HEK293 (cell line): ENCODE results near the gene TNFRSF25.

Experiments used
- CTCF ChIA-PET: fragments of 350-600 bp; formaldehyde crosslinking; extraction: SDS; loops from one replicate; lab custom pipeline; 2021; ENCODE audit warnings: antibody characterized with exemption; lab: Yijun Ruan, JAX
- POLR2A ChIA-PET: fragments of 300-600 bp; formaldehyde crosslinking; extraction: SDS; loops from one replicate; lab custom pipeline; 2020; ENCODE audit warnings: antibody characterized with exemption, inconsistent platforms; lab: Yijun Ruan, JAX
- H3K27ac ChIP-seq: fragments of 200-500 bp; sonication (Bioruptor generic); 2 replicates; pipeline ENCODE4 v1.5.1; 2014; ENCODE audit warnings: low read depth, low read length, control low read depth, inconsistent platforms; ENCODE audit errors: extremely low read depth
- H3K36me3 ChIP-seq, 2 experiments: fragments of 200-500 bp in 1 of 2; sonication (Bioruptor generic) in 1 of 2; 1 replicate in 1 of 2; 2 replicates in 1 of 2; pipeline ENCODE4 v1.5.1; 2014 to 2017; ENCODE audit warnings: inconsistent platforms in 2 of 2, low read length in 2 of 2; ENCODE audit not compliant: control insufficient read depth in 2 of 2, insufficient read depth in 1 of 2
- H3K4me1 ChIP-seq: fragments of 200-500 bp; sonication (Bioruptor generic); 2 replicates; pipeline ENCODE4 v1.5.1; 2014; ENCODE audit warnings: mild to moderate bottlenecking, low read length, inconsistent platforms; ENCODE audit not compliant: control insufficient read depth, insufficient read depth
- H3K4me3 ChIP-seq: 2 replicates; pipeline ENCODE4 v1.5.1; 2011; ENCODE audit warnings: low read depth, mild to moderate bottlenecking, control low read depth, low read length, moderate library complexity
- H3K9me3 ChIP-seq: fragments of 200-500 bp; sonication (Bioruptor generic); 2 replicates; pipeline ENCODE4 v1.5.1; 2014; ENCODE audit warnings: low read depth, low read length, inconsistent platforms; ENCODE audit not compliant: control insufficient read depth, insufficient read depth
- FEZF1 ChIP-seq: fragments of 450-650 bp; formaldehyde crosslinking; IDR thresholded peaks from 2 replicates; pipeline ENCODE4 v1.5.1; 2016; ENCODE audit warnings: missing biosample characterization, missing genetic modification characterization
- KLF1 ChIP-seq: fragments of 450-650 bp; formaldehyde crosslinking; IDR thresholded peaks from 2 replicates; pipeline ENCODE4 v1.5.1; 2016; ENCODE audit warnings: missing biosample characterization, missing genetic modification characterization
- KLF7 ChIP-seq: fragments of 450-650 bp; formaldehyde crosslinking; IDR thresholded peaks from 2 replicates; pipeline ENCODE4 v1.5.1; 2016; ENCODE audit warnings: missing biosample characterization, missing genetic modification characterization, borderline replicate concordance
- REST ChIP-seq: fragments of 450-650 bp; formaldehyde crosslinking; IDR thresholded peaks from 2 replicates; pipeline ENCODE4 v1.5.1; 2016; ENCODE audit warnings: missing biosample characterization, missing genetic modification characterization
- TRIM28 ChIP-seq: IDR thresholded peaks from 2 replicates; pipeline ENCODE4 v1.6.1; 2011; ENCODE audit warnings: low read length, control low read depth, borderline replicate concordance
- ZBTB1 ChIP-seq: fragments of 450-650 bp; formaldehyde crosslinking; IDR thresholded peaks from 2 replicates; pipeline ENCODE4 v1.5.1; 2016; ENCODE audit warnings: missing biosample characterization, missing genetic modification characterization
- ZBTB17 ChIP-seq: fragments of 450-650 bp; formaldehyde crosslinking; IDR thresholded peaks from 2 replicates; pipeline ENCODE4 v1.5.1; 2016; ENCODE audit warnings: missing biosample characterization, missing genetic modification characterization
- ZBTB8A ChIP-seq: fragments of 450-650 bp; formaldehyde crosslinking; IDR thresholded peaks from 2 replicates; pipeline ENCODE4 v1.5.1; 2016; ENCODE audit warnings: missing biosample characterization, missing genetic modification characterization
- ZNF174 ChIP-seq: fragments of 450-650 bp; formaldehyde crosslinking; IDR thresholded peaks from 2 replicates; pipeline ENCODE4 v1.5.0; 2017; ENCODE audit warnings: missing biosample characterization, mild to moderate bottlenecking, missing genetic modification characterization
- ZNF19 ChIP-seq: fragments of 450-650 bp; formaldehyde crosslinking; IDR thresholded peaks from 2 replicates; pipeline ENCODE4; 2016; ENCODE audit warnings: missing biosample characterization, missing genetic modification characterization, low read depth
- ZNF211 ChIP-seq: fragments of 450-650 bp; formaldehyde crosslinking; IDR thresholded peaks from 2 replicates; pipeline ENCODE4 v1.5.1; 2016; ENCODE audit warnings: low read depth, missing biosample characterization, missing genetic modification characterization
- ZNF292 ChIP-seq: fragments of 450-650 bp; formaldehyde crosslinking; IDR thresholded peaks from 2 replicates; pipeline ENCODE4 v1.5.1; 2016; ENCODE audit warnings: low read depth, missing biosample characterization, missing genetic modification characterization, borderline replicate concordance
- ZNF433 ChIP-seq: fragments of 450-650 bp; formaldehyde crosslinking; IDR thresholded peaks from 2 replicates; pipeline ENCODE4 v1.5.1; 2016; ENCODE audit warnings: missing biosample characterization, missing genetic modification characterization, low read depth
- ZNF639 ChIP-seq: fragments of 450-650 bp; formaldehyde crosslinking; IDR thresholded peaks from 2 replicates; pipeline ENCODE4 v1.5.1; 2016; ENCODE audit warnings: missing biosample characterization, missing genetic modification characterization
- ZNF654 ChIP-seq: fragments of 450-650 bp; formaldehyde crosslinking; IDR thresholded peaks from 2 replicates; pipeline ENCODE4 v1.5.1; 2016; ENCODE audit warnings: low read depth, missing biosample characterization, missing genetic modification characterization
- ZNF692 ChIP-seq: fragments of 450-650 bp; formaldehyde crosslinking; IDR thresholded peaks from 2 replicates; pipeline ENCODE4 v1.5.1; 2016; ENCODE audit warnings: missing biosample characterization, missing genetic modification characterization
- ZNF843 ChIP-seq: fragments of 450-650 bp; formaldehyde crosslinking; IDR thresholded peaks from 2 replicates; pipeline ENCODE4 v1.5.1; 2016; ENCODE audit warnings: missing biosample characterization, missing genetic modification characterization
- ZSCAN16 ChIP-seq: fragments of 450-650 bp; formaldehyde crosslinking; IDR thresholded peaks from 2 replicates; pipeline ENCODE4 v1.5.1; 2016; ENCODE audit warnings: missing biosample characterization, missing genetic modification characterization

TNFRSF25 gene

DNA sequence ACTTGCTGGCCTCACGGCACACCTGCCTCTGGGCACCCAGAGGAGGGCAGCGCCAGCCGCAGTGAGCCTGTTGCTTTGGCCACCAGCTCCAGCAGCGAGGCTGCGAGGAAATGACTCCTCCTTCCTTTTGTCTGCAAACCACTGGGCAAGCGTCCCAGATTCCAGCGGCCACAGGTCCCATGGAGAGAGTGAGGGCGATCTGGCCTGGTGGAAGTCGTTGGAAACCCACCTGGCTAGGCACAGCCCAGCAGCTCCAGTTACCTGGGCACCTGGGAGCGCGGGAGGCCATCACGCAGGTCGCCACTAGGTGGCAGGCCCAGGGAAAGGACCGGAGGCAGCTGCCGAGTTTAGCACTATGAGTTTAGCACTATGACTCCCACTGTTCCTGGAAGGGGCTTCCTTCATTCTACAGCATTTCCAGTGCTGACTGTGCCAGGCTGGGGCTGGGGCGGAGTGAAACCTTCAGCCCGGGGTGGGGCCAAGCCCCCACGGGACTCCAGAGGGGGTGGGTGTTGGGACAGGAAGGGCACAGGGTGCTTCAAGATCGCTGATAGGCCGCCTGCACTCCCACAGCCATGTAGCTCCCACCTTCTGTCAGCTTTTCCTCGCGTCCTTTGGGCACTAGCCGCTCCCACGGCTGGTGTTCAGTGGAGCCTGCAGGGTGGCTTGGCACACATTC, 42.5 kb downstream of the TNFRSF25 start (continued):
- TF ChIP-seq ZBTB8A: peak; percentile 11; the same call in 1 of the 2 replicates
- peak; percentile 33; the same call in 1 of the 2 replicates for TF ChIP-seq ZNF639 (tag by site-specific recombination)
- no peak for TF ChIP-seq KLF7

DNA sequence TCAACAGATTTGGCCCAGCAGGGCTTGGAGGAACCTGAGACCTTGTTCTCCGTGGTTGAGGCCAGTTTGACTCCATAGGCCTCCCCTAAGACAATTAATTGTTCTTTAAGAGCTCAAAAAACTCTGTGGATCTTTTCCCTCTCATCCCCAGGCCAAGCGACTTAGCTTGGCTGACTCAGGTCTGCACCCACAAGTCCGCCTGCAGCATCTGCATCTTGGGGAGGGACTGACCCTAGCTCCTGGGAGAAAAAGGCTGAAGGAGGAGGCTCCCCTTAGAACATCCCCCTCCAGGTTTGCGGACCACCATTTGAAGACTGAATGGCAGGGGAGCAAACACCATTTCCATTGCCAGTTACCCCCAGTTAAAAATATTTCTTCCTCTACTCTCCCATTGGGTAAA, 44.7 kb downstream of the TNFRSF25 start:
- no peaks in the 10 kb centered on the region for H3K9me3 ChIP-seq
- POLR2A ChIA-PET: interaction anchor here (1.0 kb wide), 1 partner anchor 29 kb away, joined by 3 read pairs; no protein-coding TSS in a partner anchor
- no peaks in the 10 kb centered on the region; the same call in 1 of the 2 replicates for H3K4me1 ChIP-seq
- TF ChIP-seq ZBTB1 (tag by site-specific recombination): no peak
- no peak for TF ChIP-seq TRIM28
- no peak for TF ChIP-seq ZNF292 (tag by site-specific recombination)
- TF ChIP-seq ZBTB8A: no peak
- no peak for TF ChIP-seq ZNF19 (tag by site-specific recombination)
- TF ChIP-seq ZNF692 (tag by site-specific recombination): no peak
- TF ChIP-seq FEZF1 (tag by site-specific recombination): no peak
- no peak for TF ChIP-seq ZNF433 (tag by site-specific recombination)
- TF ChIP-seq ZNF174: no peak
- no peak for TF ChIP-seq ZBTB17
- H3K36me3 ChIP-seq: no peaks in the 10 kb centered on the region
- H3K27ac ChIP-seq: no peak overlapping the region
- CTCF ChIA-PET: interaction anchor here (0.7 to 6.5 kb wide), 7 partner anchors 9 to 224 kb away, joined by 3 to 117 read pairs (median 10); no protein-coding TSS in a partner anchor
- H3K4me3 ChIP-seq: no peak overlapping the region

DNA sequence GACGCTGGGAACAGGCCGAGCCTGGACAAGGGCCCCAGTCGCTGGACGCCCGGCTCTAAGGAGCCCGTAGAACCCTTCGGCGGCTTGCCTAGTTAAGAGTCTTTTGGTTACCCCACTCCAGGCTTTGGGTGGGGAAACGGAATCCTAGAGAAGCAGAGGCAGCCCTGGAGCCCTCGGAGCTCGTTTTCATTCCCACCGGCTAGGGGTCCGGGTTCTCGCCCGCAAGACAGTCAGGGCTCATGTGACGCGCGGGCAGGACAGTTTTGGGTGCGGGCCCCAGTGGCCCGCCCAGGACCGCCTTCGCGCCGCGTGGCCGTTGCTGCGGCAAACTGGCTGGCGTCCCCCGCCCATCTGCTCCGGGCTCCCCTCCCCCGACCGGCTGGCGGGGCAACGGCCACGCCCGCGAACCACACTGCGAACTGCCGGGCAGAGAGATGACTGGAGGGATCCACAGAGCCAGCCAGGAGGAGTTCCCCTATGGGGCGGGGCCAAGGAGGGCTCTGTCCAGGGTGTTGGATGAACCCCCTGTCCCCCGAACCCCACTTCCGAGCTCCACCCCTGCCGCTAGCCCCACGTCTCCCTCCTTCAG, 45.4 kb downstream of the TNFRSF25 start:
- H3K36me3 ChIP-seq: no peaks in the 10 kb centered on the region
- no peaks in the 10 kb centered on the region; the same call in 1 of the 2 replicates for H3K4me1 ChIP-seq
- H3K9me3 ChIP-seq: no peaks in the 10 kb centered on the region
- no peak overlapping the region for H3K4me3 ChIP-seq
- ChIA-PET CTCF (interaction anchor here (0.5 to 6.5 kb wide), 8 partner anchors 8 to 226 kb away, joined by 3 to 117 read pairs (median 8); no protein-coding TSS in a partner anchor), POLR2A (interaction anchor here (1.0 kb wide), 1 partner anchor 28 kb away, joined by 3 read pairs; no protein-coding TSS in a partner anchor)
- TF ChIP-seq REST (tag by site-specific recombination): peak; percentile 74
- no peak for TF ChIP-seq ZNF654 (tag by site-specific recombination)
- no peak for TF ChIP-seq ZSCAN16 (tag by site-specific recombination)
- TF ChIP-seq KLF1: peak; percentile 44
- TF ChIP-seq ZNF211 (tag by site-specific recombination): no peak
- no peak for TF ChIP-seq ZNF843
- TF ChIP-seq, all 188 proteins: peak for 2
- H3K27ac ChIP-seq: no peak overlapping the region
